Upper lobe of left lung (tissue), 6 donors: ENCODE results near the gene INPP5E. TPM values are rescaled to one million over a fixed set of nuclear protein-coding genes. Genes with fewer than 3 reads are reported as not detected.

Source experiments
- ATAC-seq, 2 donors: fragments of 200-7000 bp; cut with Tn5 transposase; one replicate each; pipeline ENCODE4 v1.9.1; 2022; ENCODE audit warnings: mild to moderate bottlenecking in 2 of 2, moderate library complexity in 2 of 2; ENCODE audit not compliant: low FRiP score in 2 of 2
- DNase-seq, 2 donors: peaks; one replicate each; pipeline ENCODE4 v3.0.0-alpha.2; 2019 to 2020
- H3K27ac ChIP-seq, 4 donors: fragments of 200-600 bp; sonication (generic); one replicate each; pipeline ENCODE4 v1.5.1; 2016 to 2019
- H3K27me3 ChIP-seq, 4 donors: fragments of 200-600 bp; sonication (generic); one replicate each; pipeline ENCODE4 v1.5.1; 2017 to 2019
- H3K36me3 ChIP-seq, 4 donors: fragments of 200-600 bp; sonication (generic); one replicate each; pipeline ENCODE4 v1.5.1; 2016 to 2019
- H3K4me1 ChIP-seq, 4 donors: fragments of 200-600 bp; sonication (generic); one replicate each; pipeline ENCODE4 v1.5.1; 2018 to 2019
- H3K4me3 ChIP-seq, 4 donors: fragments of 200-600 bp; sonication (generic); one replicate each; pipeline ENCODE4 v1.5.1; 2017 to 2019; ENCODE audit warnings: mild to moderate bottlenecking in 2 of 4, moderate library complexity in 1 of 4
- H3K9me3 ChIP-seq, 4 donors: fragments of 200-600 bp; sonication (generic); one replicate each; pipeline ENCODE4 v1.5.1; 2018 to 2019
- EP300 ChIP-seq, 4 donors: sonication (generic); formaldehyde crosslinking; IDR thresholded peaks; one replicate each; pipeline ENCODE4 v1.5.1; 2017; ENCODE audit warnings: antibody characterized with exemption in 4 of 4, control low read depth in 2 of 4
- POLR2A ChIP-seq, 4 donors: fragments of 450-650 bp; IDR thresholded peaks; one replicate each; pipeline ENCODE4 v1.5.1; 2016 to 2017; ENCODE audit warnings: antibody characterized with exemption in 4 of 4, mild to moderate bottlenecking in 2 of 4
- POLR2AphosphoS5 ChIP-seq, 2 donors: sonication (generic); formaldehyde crosslinking; IDR thresholded peaks; one replicate each; pipeline ENCODE4 v1.5.1; 2017; ENCODE audit warnings: antibody characterized with exemption in 2 of 2
- WGBS, 2 donors: methylation state at CpG; one replicate each; pipeline ENCODE4 v1.1.5; 2017 to 2018; 5-methylcytosine and 5-hydroxymethylcytosine counted together
- total RNA-seq, 6 donors: library from RNA; depleted of rRNA in 4 of 6; stranded (reverse); fragments of >200 nt in 4 of 6; gene quantifications; one replicate each; pipeline versions ENCODE4 v1.1.0 to v1.2.1, GENCODE V29; 2016 to 2021
- TF ChIP-seq, protein P1 (sequence below), 6 experiments: fragments of 450-650 bp in 4 of 6; fragments of 200-600 bp in 2 of 6; sonication (generic) in 2 of 6; IDR thresholded peaks; one replicate each; pipeline ENCODE4 v1.5.1; 2016 to 2019; ENCODE audit warnings: antibody characterized with exemption in 6 of 6
- donor health status: DM: no; HTN: no; CAD: no; lungs with moderate emphysema.
- donor health status: DM: no; HTN: yes; CAD: no; lungs with severe emphysema.

INPP5E gene
- total RNA-seq, 6 donors from 2014 or later: 9.1 to 43.0 (median 14.1) TPM

DNA sequence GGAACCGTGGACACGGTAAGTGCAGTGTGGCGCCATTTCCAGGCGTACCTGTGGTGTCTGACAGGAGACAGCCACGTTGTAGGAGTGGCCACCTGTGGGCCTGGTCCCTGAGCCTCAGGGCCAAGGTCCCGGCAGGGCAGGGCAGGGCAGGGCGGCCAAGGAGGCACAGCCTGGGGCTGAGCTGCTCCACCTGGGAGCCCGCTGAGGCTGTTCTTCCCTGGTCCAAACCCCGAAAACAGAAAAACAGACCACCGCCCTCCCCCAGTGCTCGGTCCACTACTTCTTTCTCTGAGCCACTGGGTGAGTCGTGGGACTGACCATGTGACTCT is 20.6 kb downstream of the INPP5E start:
- Histone ChIP-seq H3K4me3 (no peak overlapping the region), H3K9me3 (no peaks in the 10 kb centered on the region), H3K36me3 (peaks cover 37 to 98% (median 90%) of the 10 kb centered on the region in 4 donors), H3K4me1 (no peaks in the 10 kb centered on the region), H3K27me3 (no peaks in the 10 kb centered on the region), H3K27ac (no peak overlapping the region)
- ATAC-seq (no peak), DNase-seq (peak in 1 of 2 donors; percentile 60)
- 94 to 95% methylated on average over 3 to 12 of the region's 12 CpGs for WGBS, 2 donors
- TF ChIP-seq POLR2A (IDR thresholded peaks at IDR 0.05) (no peak), EP300 (IDR thresholded peaks at IDR 0.05) (no peak)

GRCh38 chr9:136418182-136419091 is 21.2 kb downstream of the INPP5E start:
- Histone ChIP-seq H3K4me1 (no peaks in the 10 kb centered on the region), H3K27me3 (no peaks in the 10 kb centered on the region), H3K9me3 (no peaks in the 10 kb centered on the region), H3K27ac (no peak overlapping the region), H3K4me3 (no peak overlapping the region), H3K36me3 (peaks cover 34 to 98% (median 91%) of the 10 kb centered on the region in 4 donors)
- DNase-seq (peak in 1 of 2 donors; percentile 78), ATAC-seq (no peak)
- no peak for TF ChIP-seq EP300 (IDR thresholded peaks at IDR 0.05)
- TF ChIP-seq POLR2AphosphoS5 (IDR thresholded peaks at IDR 0.05): no peak
- TF ChIP-seq POLR2A (IDR thresholded peaks at IDR 0.05): no peak
- TF ChIP-seq, protein P1, sequence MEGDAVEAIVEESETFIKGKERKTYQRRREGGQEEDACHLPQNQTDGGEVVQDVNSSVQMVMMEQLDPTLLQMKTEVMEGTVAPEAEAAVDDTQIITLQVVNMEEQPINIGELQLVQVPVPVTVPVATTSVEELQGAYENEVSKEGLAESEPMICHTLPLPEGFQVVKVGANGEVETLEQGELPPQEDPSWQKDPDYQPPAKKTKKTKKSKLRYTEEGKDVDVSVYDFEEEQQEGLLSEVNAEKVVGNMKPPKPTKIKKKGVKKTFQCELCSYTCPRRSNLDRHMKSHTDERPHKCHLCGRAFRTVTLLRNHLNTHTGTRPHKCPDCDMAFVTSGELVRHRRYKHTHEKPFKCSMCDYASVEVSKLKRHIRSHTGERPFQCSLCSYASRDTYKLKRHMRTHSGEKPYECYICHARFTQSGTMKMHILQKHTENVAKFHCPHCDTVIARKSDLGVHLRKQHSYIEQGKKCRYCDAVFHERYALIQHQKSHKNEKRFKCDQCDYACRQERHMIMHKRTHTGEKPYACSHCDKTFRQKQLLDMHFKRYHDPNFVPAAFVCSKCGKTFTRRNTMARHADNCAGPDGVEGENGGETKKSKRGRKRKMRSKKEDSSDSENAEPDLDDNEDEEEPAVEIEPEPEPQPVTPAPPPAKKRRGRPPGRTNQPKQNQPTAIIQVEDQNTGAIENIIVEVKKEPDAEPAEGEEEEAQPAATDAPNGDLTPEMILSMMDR (IDR thresholded peaks at IDR 0.05): no peak
- 91 to 96% methylated on average over 41 to 47 of the region's 48 CpGs for WGBS, 2 donors

DNA sequence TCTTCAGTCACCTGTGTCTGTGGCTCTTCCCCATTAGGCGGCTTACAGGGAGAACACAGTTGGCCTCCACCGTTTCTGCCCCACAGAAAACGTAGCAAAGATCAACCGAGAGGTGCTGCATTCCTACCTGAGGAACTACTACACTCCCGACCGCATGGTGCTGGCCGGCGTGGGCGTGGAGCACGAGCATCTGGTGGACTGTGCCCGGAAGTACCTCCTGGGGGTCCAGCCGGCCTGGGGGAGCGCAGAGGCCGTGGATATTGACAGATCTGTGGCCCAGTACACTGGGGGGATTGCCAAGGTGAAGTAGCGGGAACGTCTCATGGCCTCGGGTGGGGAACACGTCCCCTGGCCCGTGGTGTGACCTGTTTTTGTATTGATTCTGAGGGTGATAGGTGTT is 22.7 kb downstream of the INPP5E start:
- H3K4me3 ChIP-seq: no peak overlapping the region
- WGBS, 2 donors: 91 to 96% methylated on average over 14 to 19 of the region's 19 CpGs
- H3K9me3 ChIP-seq: no peaks in the 10 kb centered on the region
- H3K27ac ChIP-seq: no peak overlapping the region
- ATAC-seq: no peak
- peaks cover under 1 to 3% (median under 1%) of the 10 kb centered on the region in 4 donors for H3K4me1 ChIP-seq
- H3K36me3 ChIP-seq: peaks cover 28 to 96% (median 81%) of the 10 kb centered on the region in 4 donors
- H3K27me3 ChIP-seq: no peaks in the 10 kb centered on the region
- peak in 1 of 2 donors; percentile 69 for DNase-seq
- TF ChIP-seq, protein P1 (IDR thresholded peaks at IDR 0.05): no peak
- TF ChIP-seq EP300 (IDR thresholded peaks at IDR 0.05) (no peak), POLR2AphosphoS5 (IDR thresholded peaks at IDR 0.05) (no peak), POLR2A (IDR thresholded peaks at IDR 0.05) (no peak)

- Histone ChIP-seq H3K4me1 (peaks cover 5 to 7% (median 6%) of the 10 kb centered on the region in 4 donors), H3K27me3 (no peaks in the 10 kb centered on the region), H3K9me3 (no peaks in the 10 kb centered on the region), H3K36me3 (peaks cover 28 to 91% (median 76%) of the 10 kb centered on the region in 4 donors), H3K27ac (no peak overlapping the region), H3K4me3 (no peak overlapping the region)
- no peak for DNase-seq
- TF ChIP-seq POLR2A (IDR thresholded peaks at IDR 0.05) (no peak), EP300 (IDR thresholded peaks at IDR 0.05) (no peak), POLR2AphosphoS5 (IDR thresholded peaks at IDR 0.05) (no peak)
- TF ChIP-seq, protein P1 (IDR thresholded peaks at IDR 0.05): no peak
- 96 to 98% methylated on average over 8 of the region's 8 CpGs for WGBS, 2 donors
- no peak for ATAC-seq
Measured at GRCh38 chr9:136416427-136416826, 23.2 kb downstream of the INPP5E start.

DNA sequence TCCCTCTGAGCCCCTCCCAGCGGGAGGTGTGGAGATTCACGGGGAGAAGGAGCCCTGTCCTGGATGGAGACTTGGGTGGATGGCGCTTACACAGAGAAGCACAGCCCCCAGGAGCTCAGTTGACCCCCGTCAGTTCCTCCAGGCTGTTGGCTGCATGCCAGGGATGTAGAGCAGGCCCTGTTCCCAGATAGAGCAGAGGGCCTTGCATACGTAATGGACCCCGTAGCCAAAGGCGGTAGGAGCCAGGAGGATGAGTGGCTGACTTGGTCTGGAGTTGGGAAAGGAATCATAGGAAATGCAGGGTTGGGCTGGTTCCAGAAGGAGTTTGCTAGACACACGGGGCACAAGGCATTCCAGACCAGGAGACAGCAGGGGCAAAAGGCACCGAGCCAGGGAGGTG is 26.7 kb downstream of the INPP5E start:
- no peaks in the 10 kb centered on the region for H3K9me3 ChIP-seq
- DNase-seq (no peak), ATAC-seq (no peak)
- H3K36me3 ChIP-seq: peaks cover 13 to 58% (median 46%) of the 10 kb centered on the region in 4 donors
- no peak overlapping the region for H3K4me3 ChIP-seq
- H3K27me3 ChIP-seq: no peaks in the 10 kb centered on the region
- no peak for TF ChIP-seq POLR2AphosphoS5 (IDR thresholded peaks at IDR 0.05)
- TF ChIP-seq EP300 (IDR thresholded peaks at IDR 0.05): no peak
- TF ChIP-seq POLR2A (IDR thresholded peaks at IDR 0.05): no peak
- TF ChIP-seq, protein P1 (IDR thresholded peaks at IDR 0.05): no peak
- H3K27ac ChIP-seq: no peak overlapping the region
- WGBS, 2 donors: 69 to 77% methylated on average over 9 of the region's 9 CpGs
- peaks cover 20 to 31% (median 23%) of the 10 kb centered on the region in 4 donors for H3K4me1 ChIP-seq
